Heart left ventricle (tissue), 16 donors: Measurements from ENCODE around the gene RIF1. TPM values are rescaled to one million over a fixed set of nuclear protein-coding genes. Genes with fewer than 3 reads are reported as not detected.

Experiments used
- ATAC-seq, 4 donors: fragments of 200-7000 bp; cut with Tn5 transposase; one replicate each; pipeline ENCODE4 v1.9.1; 2020 to 2022; ENCODE audit warnings: moderate library complexity in 4 of 4, mild to moderate bottlenecking in 3 of 4, moderate number of reproducible peaks in 1 of 4
- DNase-seq, 5 donors: peaks; one replicate each; pipeline ENCODE4 v3.0.0-alpha.2; 2020
- H3K27ac ChIP-seq, 12 donors: fragments of 200-600 bp; sonication (generic) in 4 of 12; one replicate each; pipeline versions ENCODE4 v1.5.0 to v1.8.0; 2016 to 2022; ENCODE audit warnings: mild to moderate bottlenecking in 2 of 12
- H3K27me3 ChIP-seq, 9 donors: fragments of 200-600 bp; sonication (generic) in 2 of 9; one replicate each; pipeline versions ENCODE4 v1.5.1 to v1.8.0; 2016 to 2022; ENCODE audit warnings: mild to moderate bottlenecking in 3 of 9
- H3K36me3 ChIP-seq, 9 donors: fragments of 200-600 bp; sonication (generic) in 2 of 9; one replicate each; pipeline versions ENCODE4 v1.5.0 to v1.8.0; 2018 to 2022; ENCODE audit warnings: mild to moderate bottlenecking in 2 of 9
- H3K4me1 ChIP-seq, 12 donors: fragments of 200-600 bp; sonication (generic) in 4 of 12; one replicate each; pipeline versions ENCODE4 v1.5.0 to v1.8.0; 2016 to 2022; ENCODE audit warnings: mild to moderate bottlenecking in 3 of 12
- H3K4me3 ChIP-seq, 12 donors: fragments of 200-600 bp; sonication (generic) in 4 of 12; one replicate each; pipeline versions ENCODE4 v1.5.0 to v1.8.0; 2017 to 2022; ENCODE audit warnings: mild to moderate bottlenecking in 9 of 12, moderate library complexity in 4 of 12
- H3K9me3 ChIP-seq, 12 donors: fragments of 200-600 bp; sonication (generic) in 4 of 12; one replicate each; pipeline versions ENCODE4 v1.5.0 to v1.8.0; 2016 to 2022; ENCODE audit warnings: mild to moderate bottlenecking in 1 of 12
- POLR2A ChIP-seq, 2 donors: fragments of 450-650 bp; IDR thresholded peaks; one replicate each; pipeline ENCODE4 v1.6.1; 2017; ENCODE audit warnings: antibody characterized with exemption in 2 of 2, mild to moderate bottlenecking in 2 of 2, moderate library complexity in 2 of 2
- WGBS, 4 donors: extraction: QIAGEN DNeasy Blood & Tissue Kit in 2 of 4; methylation state at CpG; one replicate each; pipeline versions ENCODE4 v1.1.5 to v1.1.7; 2013 to 2018; 5-methylcytosine and 5-hydroxymethylcytosine counted together
- intact Hi-C, 10 donors: fragments of 100-400 bp; cut with DNase I; formaldehyde crosslinking; loops; one replicate each; pipeline versions ENCODE4 v1.11.1 to v1.14.2; 2022
- polyA plus RNA-seq, 2 donors: library from polyadenylated mRNA; stranded (reverse); fragments of 200-250 nt; gene quantifications; one replicate each; pipeline ENCODE4 v1.2.3, GENCODE V29; 2013
- total RNA-seq, 9 donors: library from RNA; depleted of rRNA in 2 of 9; stranded (reverse); fragments of >200 nt in 2 of 9; fragmentation: NEBNext Ultra II Directional in 3 of 9; extraction: Animal tissue kit (Norgen Biotek cat#: 25700) in 3 of 9; gene quantifications; one replicate each; pipeline versions ENCODE4 v1.1.0 to v1.2.4, GENCODE V29; 2016 to 2023
- TF ChIP-seq, protein P1 (sequence below), 12 donors: fragments of 200-600 bp; sonication (generic) in 4 of 12; IDR thresholded peaks; one replicate each; pipeline versions ENCODE4 v1.5.0 to v1.8.0; 2018 to 2022; ENCODE audit warnings: antibody characterized with exemption in 12 of 12, mild to moderate bottlenecking in 5 of 12
- donor health status: ischemic (EF 13 %, LVEDD 7.1; RV severe dilation, severe dysfunction).
- donor health status: healthy with polysubstance abuse.
- donor health status: DM: no; HTN: yes; CAD: no.
- donor health status: DM: no; HTN: no; CAD: no.
- donor health status: ischemic (EF 25% LVEDD 6.9; RV normal size, moderate dysfunction).
- donor health status: ischemic (EF 25% LVEDD 5.7; RV mildly dilated, moderate dysfunction).
- donor health status: healthy.
- donor health status: DM: yes; HTN: yes; CAD: no.
- donor health status: ischemic (EF 35%, LVEDD 5.7; RV mildly dilated, moderate dysfunction).
- donor health status: nonischemic (EF 11% LVEDD 7.7; RV severe dilation, severe dysfunction).
- donor health status: DM: yes; HTN: yes; CAD: no.
- donor health status: PGD.
- donor health status: ischemic (EF 29% LVEDD 5.4; RV normal size, mild dysfunction).
- donor health status: nonischemic (EF 23%, LVEDD 6.1; RV moderate dilation, normal function).

Gene RIF1
- total and polyA plus RNA-seq, 11 donors = 2.6 to 23.9 (median 14.1) TPM

DNA sequence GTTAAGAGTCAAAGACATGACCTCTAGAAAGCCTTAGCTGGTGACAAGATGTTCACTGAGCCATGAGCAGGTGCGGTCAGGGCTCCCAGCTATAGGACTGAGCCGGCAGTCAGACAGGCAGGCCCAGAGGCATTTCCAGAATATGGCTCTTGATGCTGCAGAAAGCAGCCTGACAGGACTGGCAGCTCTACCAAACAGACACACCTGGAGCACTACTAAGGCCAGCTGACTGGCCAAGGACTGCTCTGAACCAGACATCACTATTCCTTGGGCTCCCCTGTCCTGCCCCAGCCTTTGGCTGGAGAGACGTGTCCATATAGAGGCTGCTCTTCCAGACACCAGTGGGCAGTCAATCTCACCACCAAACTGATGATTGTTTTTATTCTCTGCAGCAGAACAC lies 98.8 kb downstream of the RIF1 start:
- no peak for ATAC-seq
- TF ChIP-seq POLR2A (IDR thresholded peaks at IDR 0.05) = no peak
- TF ChIP-seq, protein P1, sequence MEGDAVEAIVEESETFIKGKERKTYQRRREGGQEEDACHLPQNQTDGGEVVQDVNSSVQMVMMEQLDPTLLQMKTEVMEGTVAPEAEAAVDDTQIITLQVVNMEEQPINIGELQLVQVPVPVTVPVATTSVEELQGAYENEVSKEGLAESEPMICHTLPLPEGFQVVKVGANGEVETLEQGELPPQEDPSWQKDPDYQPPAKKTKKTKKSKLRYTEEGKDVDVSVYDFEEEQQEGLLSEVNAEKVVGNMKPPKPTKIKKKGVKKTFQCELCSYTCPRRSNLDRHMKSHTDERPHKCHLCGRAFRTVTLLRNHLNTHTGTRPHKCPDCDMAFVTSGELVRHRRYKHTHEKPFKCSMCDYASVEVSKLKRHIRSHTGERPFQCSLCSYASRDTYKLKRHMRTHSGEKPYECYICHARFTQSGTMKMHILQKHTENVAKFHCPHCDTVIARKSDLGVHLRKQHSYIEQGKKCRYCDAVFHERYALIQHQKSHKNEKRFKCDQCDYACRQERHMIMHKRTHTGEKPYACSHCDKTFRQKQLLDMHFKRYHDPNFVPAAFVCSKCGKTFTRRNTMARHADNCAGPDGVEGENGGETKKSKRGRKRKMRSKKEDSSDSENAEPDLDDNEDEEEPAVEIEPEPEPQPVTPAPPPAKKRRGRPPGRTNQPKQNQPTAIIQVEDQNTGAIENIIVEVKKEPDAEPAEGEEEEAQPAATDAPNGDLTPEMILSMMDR (IDR thresholded peaks at IDR 0.05) = no peak
- no peak overlapping the region for H3K4me3 ChIP-seq
- WGBS, 4 donors = 88 to 95% (median 95%) methylated on average over 3 of the region's 3 CpGs
- DNase-seq = no peak
- intact Hi-C loops = no loop called here
- peaks cover 0 to 8% (median 0%) of the 10 kb centered on the region in 9 donors for H3K36me3 ChIP-seq
- H3K9me3 ChIP-seq = no peaks in the 10 kb centered on the region
- no peaks in the 10 kb centered on the region for H3K27me3 ChIP-seq
- no peak overlapping the region for H3K27ac ChIP-seq
- no peaks in the 10 kb centered on the region for H3K4me1 ChIP-seq

DNA sequence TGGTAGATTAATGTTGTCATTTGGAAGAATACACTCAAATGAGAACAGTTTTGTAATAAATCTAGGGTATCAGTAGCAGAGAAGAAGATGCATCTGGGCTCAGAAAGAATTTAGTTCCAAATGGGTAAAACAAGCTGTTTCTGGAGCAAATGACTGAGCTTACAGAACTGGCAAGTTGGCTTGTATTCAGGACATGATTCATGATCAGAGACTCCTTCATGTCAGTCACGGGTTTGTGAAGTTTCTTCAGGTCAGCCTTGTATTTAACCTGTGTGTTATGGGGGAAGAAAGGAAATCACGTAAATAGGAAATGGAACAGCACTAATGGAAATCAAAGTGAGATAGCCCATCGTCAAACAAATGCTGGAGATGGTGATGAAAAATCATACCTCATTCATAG lies 109.1 kb downstream of the RIF1 start:
- no peak for DNase-seq
- no peak overlapping the region for H3K27ac ChIP-seq
- H3K27me3 ChIP-seq = no peaks in the 10 kb centered on the region
- TF ChIP-seq POLR2A (IDR thresholded peaks at IDR 0.05) = no peak
- TF ChIP-seq, protein P1 (IDR thresholded peaks at IDR 0.05) = no peak
- ATAC-seq = no peak
- no peaks in the 10 kb centered on the region for H3K36me3 ChIP-seq
- H3K4me3 ChIP-seq = no peak overlapping the region
- no peaks in the 10 kb centered on the region for H3K4me1 ChIP-seq
- H3K9me3 ChIP-seq = no peaks in the 10 kb centered on the region
- intact Hi-C loops = no loop called here
- WGBS, 4 donors = 83 to 86% (median 85%) methylated on average over 3 of the region's 3 CpGs

DNA sequence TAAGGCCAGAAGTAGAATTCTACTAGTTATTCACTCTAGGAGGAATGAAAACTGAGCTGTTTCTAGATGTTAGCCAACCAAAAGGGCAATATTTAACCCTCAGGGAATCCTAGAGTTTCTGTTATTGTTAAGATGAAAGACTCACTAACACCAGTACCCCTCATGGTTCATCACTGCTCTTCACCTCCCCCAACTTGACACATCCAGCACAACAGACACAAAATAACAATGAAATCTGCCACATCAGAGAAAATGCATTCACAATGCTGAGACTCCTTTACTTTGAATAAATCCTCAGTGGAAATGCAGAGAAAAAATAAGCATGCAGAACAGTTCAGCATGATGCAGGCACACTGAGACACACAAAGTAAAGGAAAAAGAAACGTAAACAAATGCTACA lies 111.3 kb downstream of the RIF1 start:
- Histone ChIP-seq H3K36me3 (no peaks in the 10 kb centered on the region), H3K27me3 (no peaks in the 10 kb centered on the region), H3K9me3 (no peaks in the 10 kb centered on the region), H3K4me3 (no peak overlapping the region), H3K4me1 (no peaks in the 10 kb centered on the region), H3K27ac (no peak overlapping the region)
- TF ChIP-seq, protein P1 (IDR thresholded peaks at IDR 0.05) = no peak
- TF ChIP-seq POLR2A (IDR thresholded peaks at IDR 0.05) = no peak
- ATAC-seq = no peak
- no peak for DNase-seq
- intact Hi-C loops = no loop called here
- 71 to 82% (median 78%) methylated on average over 1 of the region's 1 CpG for WGBS, 4 donors

DNA sequence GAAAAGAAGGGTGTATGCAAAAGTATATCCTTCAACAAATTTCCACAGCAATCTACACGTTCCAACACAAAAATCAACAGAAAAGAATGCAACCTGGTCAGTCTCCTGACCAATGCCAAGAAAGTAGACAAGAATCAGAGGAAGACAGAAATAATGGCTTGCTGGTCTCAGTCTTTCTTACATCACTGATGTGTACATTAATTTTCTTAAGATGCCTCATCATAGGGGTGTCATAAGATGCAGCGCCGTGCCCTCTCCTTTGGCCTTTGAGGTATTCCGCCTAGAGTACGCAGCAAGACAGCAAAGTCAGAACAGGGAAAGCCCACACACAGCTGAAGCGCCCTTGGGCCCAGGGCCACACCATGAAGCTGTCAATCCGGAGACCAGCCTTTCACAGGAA lies 112.9 kb downstream of the RIF1 start:
- 92 to 96% (median 94%) methylated on average over 7 of the region's 7 CpGs for WGBS, 4 donors

More for the DNA sequence above, 112.9 kb downstream of the RIF1 start:
- Histone ChIP-seq H3K27me3 (no peaks in the 10 kb centered on the region), H3K4me1 (no peaks in the 10 kb centered on the region), H3K27ac (no peak overlapping the region), H3K9me3 (no peaks in the 10 kb centered on the region), H3K4me3 (no peak overlapping the region), H3K36me3 (no peaks in the 10 kb centered on the region)
- DNase-seq = no peak
- no peak for ATAC-seq
- intact Hi-C loops = no loop called here
- TF ChIP-seq, protein P1 (IDR thresholded peaks at IDR 0.05) = no peak
- no peak for TF ChIP-seq POLR2A (IDR thresholded peaks at IDR 0.05)
